OCI-LY3 (cell line): ENCODE results near the gene EPC2.
"Not testable (repeated sequence)": the region's sequence is repeated elsewhere in the genome, so short reads cannot be mapped to it uniquely, and the experiment has no call there.

Source experiments
- H2AFZ ChIP-seq: fragments of 200-600, 300-600 bp; shearing (Covaris generic); 2 replicates; pipeline ENCODE4 v1.6.0; 2014; ENCODE audit warnings: antibody characterized with exemption, low read depth, low read length
- H3K27ac ChIP-seq: fragments of 200-600, 300-600 bp; sonication (generic); 2 replicates; pipeline ENCODE4 v1.5.1; 2014; ENCODE audit warnings: mild to moderate bottlenecking, low read length, moderate library complexity, mixed read lengths
- H3K27me3 ChIP-seq: fragments of 200-600, 300-600 bp; sonication (generic); 2 replicates; pipeline ENCODE4 v1.6.1; 2014; ENCODE audit warnings: low read depth, low read length, mixed read lengths
- H3K36me3 ChIP-seq: fragments of 200-600, 300-600 bp; sonication (generic); replicated peaks from 2 replicates; pipeline ENCODE3; 2014; ENCODE audit warnings: low read depth, low read length, mixed read lengths
- H3K4me1 ChIP-seq: fragments of 300-600, 200-600 bp; sonication (generic); 2 replicates; pipeline ENCODE4 v1.6.1; 2014; ENCODE audit warnings: low read length, mixed read lengths
- H3K4me2 ChIP-seq: fragments of 200-600, 300-600 bp; sonication (generic); 2 replicates; pipeline ENCODE4 v1.6.1; 2014; ENCODE audit warnings: low read length, mixed read lengths
- H3K4me3 ChIP-seq: fragments of 300-600, 200-600 bp; sonication (generic); 2 replicates; pipeline ENCODE4 v1.5.1; 2014; ENCODE audit warnings: antibody characterized with exemption, mild to moderate bottlenecking, low read length, moderate library complexity
- H3K79me2 ChIP-seq: fragments of 300-600, 200-600 bp; shearing (Covaris generic); 2 replicates; pipeline ENCODE4 v1.6.1; 2014; ENCODE audit warnings: mild to moderate bottlenecking, low read length, mixed read lengths
- H3K9ac ChIP-seq: fragments of 300-600, 200-600 bp; shearing (Covaris generic); 2 replicates; pipeline ENCODE4 v1.6.0; 2014; ENCODE audit warnings: mild to moderate bottlenecking, low read length, moderate library complexity
- H3K9me3 ChIP-seq: fragments of 200-600, 300-600 bp; shearing (Covaris generic); 2 replicates; pipeline ENCODE4 v1.6.1; 2014; ENCODE audit warnings: low read length, mixed read lengths; ENCODE audit not compliant: insufficient read depth
- H4K20me1 ChIP-seq: fragments of 200-600, 300-600 bp; sonication (generic); 2 replicates; pipeline ENCODE4 v1.6.1; 2016; ENCODE audit warnings: low read length, mixed read lengths; ENCODE audit not compliant: insufficient read depth
- CTCF ChIP-seq: fragments of 200-600, 300-600 bp; sonication (generic); IDR thresholded peaks from 2 replicates; pipeline ENCODE4 v1.5.1; 2014; ENCODE audit warnings: antibody characterized with exemption, low read length, low read depth
- EZH2phosphoT487 ChIP-seq: fragments of 200-600 bp; shearing (Covaris generic); IDR thresholded peaks from 2 replicates; pipeline ENCODE4 v1.6.1; 2018; ENCODE audit warnings: antibody characterized with exemption, mixed run types, low read depth

EPC2 gene

DNA sequence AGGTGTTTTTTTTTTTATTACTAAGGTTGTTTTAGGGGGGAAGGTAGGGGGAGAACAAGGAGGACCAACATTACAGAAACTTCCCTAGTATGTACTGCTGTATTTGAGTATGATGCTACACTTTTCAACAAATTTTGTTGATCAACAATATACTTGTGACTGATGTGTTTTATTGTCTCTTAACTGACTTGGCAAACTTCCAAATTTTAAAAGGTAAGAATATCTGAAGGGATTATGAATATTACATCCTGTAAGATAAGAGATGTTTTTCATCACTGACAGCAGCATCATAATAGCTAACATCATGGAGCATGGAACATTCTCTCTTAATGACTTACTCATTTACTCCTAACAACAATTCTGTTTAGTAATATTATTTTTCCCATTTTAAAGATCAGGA is 144.5 kb downstream of the EPC2 start:
- no peaks in the 10 kb centered on the region for H3K79me2 ChIP-seq
- H3K4me3 ChIP-seq = no peak overlapping the region
- no peaks in the 10 kb centered on the region for H4K20me1 ChIP-seq
- H2AFZ ChIP-seq = no peak overlapping the region
- H3K4me1 ChIP-seq = no peaks in the 10 kb centered on the region
- H3K9me3 ChIP-seq = no peaks in the 10 kb centered on the region
- H3K9ac ChIP-seq = no peak overlapping the region
- H3K27ac ChIP-seq = no peak overlapping the region
- H3K4me2 ChIP-seq = no peak overlapping the region
- no peaks in the 10 kb centered on the region for H3K27me3 ChIP-seq
- peaks cover 15% of the 10 kb centered on the region for H3K36me3 ChIP-seq
- no peak for TF ChIP-seq CTCF
- TF ChIP-seq EZH2phosphoT487 = no peak

DNA sequence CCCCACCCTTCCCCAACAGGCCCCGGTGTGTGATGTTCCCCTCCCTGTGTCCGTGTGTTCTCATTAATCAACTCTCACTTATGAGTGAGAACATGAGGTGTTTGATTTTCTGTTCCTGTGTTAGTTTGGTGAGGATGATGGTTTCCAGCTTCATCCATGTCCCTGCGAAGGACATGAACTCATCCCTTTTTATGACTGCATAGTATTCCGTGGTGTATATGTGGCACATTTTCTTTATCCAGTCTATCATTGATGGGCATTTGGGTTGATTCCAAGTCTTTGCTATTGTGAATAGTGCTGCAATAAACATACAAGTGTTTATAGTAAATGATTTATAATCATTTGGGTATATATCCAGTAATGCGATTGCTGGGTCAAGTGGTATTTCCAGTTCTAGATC is 145.6 kb downstream of the EPC2 start:
- H3K9me3 ChIP-seq, H3K4me1 ChIP-seq, H3K36me3 ChIP-seq, H3K4me3 ChIP-seq, H3K9ac ChIP-seq, H2AFZ ChIP-seq, H3K4me2 ChIP-seq, H3K27me3 ChIP-seq, H3K79me2 ChIP-seq, H4K20me1 ChIP-seq, H3K27ac ChIP-seq: not testable (repeated sequence)

DNA sequence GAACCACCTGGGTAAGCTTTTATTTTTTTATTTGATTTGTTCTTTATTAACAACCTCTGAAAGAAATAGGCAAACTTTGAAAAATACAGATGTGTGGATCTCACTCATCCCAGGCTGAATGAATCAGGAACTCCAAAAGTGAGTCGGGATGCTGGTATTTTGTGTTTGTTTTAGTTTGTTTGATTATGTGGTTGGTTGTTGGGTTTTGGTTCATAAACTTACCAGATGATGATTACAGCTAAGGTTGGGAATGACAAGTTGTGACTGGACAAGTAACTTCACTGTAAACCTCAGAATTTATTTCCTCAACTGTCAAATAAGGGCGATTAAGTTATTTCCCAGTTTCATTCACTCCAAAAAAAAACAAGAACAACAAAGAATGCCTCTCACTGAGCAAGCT is 150.0 kb downstream of the EPC2 start:
- Histone ChIP-seq H3K79me2 (no peaks in the 10 kb centered on the region), H3K9me3 (no peaks in the 10 kb centered on the region), H3K4me3 (no peak overlapping the region), H2AFZ (no peak overlapping the region), H3K27me3 (no peaks in the 10 kb centered on the region), H3K9ac (no peak overlapping the region), H3K27ac (no peak overlapping the region), H4K20me1 (no peaks in the 10 kb centered on the region), H3K4me2 (no peak overlapping the region), H3K36me3 (peaks cover 3% of the 10 kb centered on the region), H3K4me1 (no peaks in the 10 kb centered on the region)
- no peak for TF ChIP-seq CTCF
- TF ChIP-seq EZH2phosphoT487 = no peak

- no peaks in the 10 kb centered on the region for H3K4me1 ChIP-seq
- H3K9me3 ChIP-seq = no peaks in the 10 kb centered on the region
- no peak overlapping the region for H3K27ac ChIP-seq
- H3K79me2 ChIP-seq = no peaks in the 10 kb centered on the region
- no peaks in the 10 kb centered on the region for H3K36me3 ChIP-seq
- H3K27me3 ChIP-seq = no peaks in the 10 kb centered on the region
- H3K4me3 ChIP-seq = no peak overlapping the region
- H3K9ac ChIP-seq = no peak overlapping the region
- H2AFZ ChIP-seq = no peak overlapping the region
- no peak for TF ChIP-seq CTCF
- no peak for TF ChIP-seq EZH2phosphoT487
- no peak overlapping the region for H3K4me2 ChIP-seq
- H4K20me1 ChIP-seq = no peaks in the 10 kb centered on the region
Observed at GRCh38 chr2:148796735-148797512, 152.4 kb downstream of the EPC2 start.
